Trophoblast cell (in vitro differentiated cells and primary cell): ENCODE results near the gene TRAPPC11.

Experiments
- DNase-seq, 2 donors: peaks; one replicate each; pipeline ENCODE4 v3.0.0-alpha.2; 2016
- H2AFZ ChIP-seq: 2 replicates; pipeline ENCODE4 v1.6.1; 2013; ENCODE audit warnings: low read length, moderate library complexity, mild to moderate bottlenecking; ENCODE audit not compliant: insufficient read depth, poor library complexity
- H2AK5ac ChIP-seq: 2 replicates; pipeline ENCODE4 v1.6.1; 2013; ENCODE audit warnings: mild to moderate bottlenecking, low read length
- H2BK120ac ChIP-seq: 2 replicates; pipeline ENCODE4 v1.6.1; 2013; ENCODE audit warnings: low read length, mild to moderate bottlenecking, moderate library complexity; ENCODE audit not compliant: insufficient read depth, poor library complexity
- H2BK12ac ChIP-seq: 2 replicates; pipeline ENCODE4 v1.6.1; 2013; ENCODE audit warnings: mild to moderate bottlenecking, low read length, moderate library complexity
- H2BK5ac ChIP-seq: 2 replicates; pipeline ENCODE4 v1.6.1; 2013; ENCODE audit warnings: low read length, low read depth, moderate library complexity, mild to moderate bottlenecking; ENCODE audit not compliant: poor library complexity
- H3K14ac ChIP-seq: 2 replicates; pipeline ENCODE4 v1.6.1; 2013; ENCODE audit warnings: mild to moderate bottlenecking, low read length
- H3K18ac ChIP-seq: 2 replicates; pipeline ENCODE4 v1.6.1; 2013; ENCODE audit warnings: mild to moderate bottlenecking, low read length
- H3K23ac ChIP-seq: 2 replicates; pipeline ENCODE4 v1.6.1; 2013; ENCODE audit warnings: low read length
- H3K27ac ChIP-seq: 2 replicates; pipeline ENCODE4 v1.5.1; 2013; ENCODE audit warnings: low read depth, mild to moderate bottlenecking, inconsistent platforms, low read length, moderate library complexity
- H3K27me3 ChIP-seq: 2 replicates; pipeline ENCODE4 v1.6.1; 2013; ENCODE audit warnings: inconsistent platforms, mild to moderate bottlenecking, low read length, moderate library complexity; ENCODE audit not compliant: insufficient read depth
- H3K36me3 ChIP-seq, 2 experiments: 1 replicate in 1 of 2; 2 replicates in 1 of 2; pipeline ENCODE4 v1.6.1; 2013; ENCODE audit warnings: low read length in 2 of 2, mild to moderate bottlenecking in 2 of 2, moderate library complexity in 1 of 2; ENCODE audit not compliant: insufficient read depth in 2 of 2, control insufficient read depth in 1 of 2
- H3K4ac ChIP-seq: 2 replicates; pipeline ENCODE4 v1.6.1; 2013; ENCODE audit warnings: low read depth, mild to moderate bottlenecking, low read length, moderate library complexity
- H3K4me1 ChIP-seq, 2 experiments: 1 replicate in 1 of 2; 2 replicates in 1 of 2; pipeline ENCODE4 v1.6.1; 2013; ENCODE audit warnings: low read length in 2 of 2, mild to moderate bottlenecking in 2 of 2, moderate library complexity in 1 of 2; ENCODE audit not compliant: insufficient read depth in 2 of 2, control insufficient read depth in 1 of 2
- H3K4me2 ChIP-seq: 2 replicates; pipeline ENCODE4 v1.6.1; 2013; ENCODE audit warnings: inconsistent platforms, mild to moderate bottlenecking, low read length, moderate library complexity
- H3K4me3 ChIP-seq: 2 replicates; pipeline ENCODE4 v1.5.1; 2013; ENCODE audit warnings: mild to moderate bottlenecking, low read depth, low read length, inconsistent platforms
- H3K79me1 ChIP-seq: one replicate; pipeline ENCODE4 v1.6.1; 2013; ENCODE audit warnings: low read length
- H3K79me2 ChIP-seq: 2 replicates; pipeline ENCODE4 v1.6.1; 2013; ENCODE audit warnings: low read length, mild to moderate bottlenecking; ENCODE audit not compliant: control insufficient read depth, insufficient read depth, poor library complexity
- H3K9ac ChIP-seq: 2 replicates; pipeline ENCODE4 v1.6.1; 2013; ENCODE audit warnings: mild to moderate bottlenecking, low read length
- H3K9me3 ChIP-seq: 2 replicates; pipeline ENCODE4 v1.6.1; 2013; ENCODE audit warnings: low read depth, mild to moderate bottlenecking, control low read depth, inconsistent platforms, low read length; ENCODE audit not compliant: insufficient read depth
- H4K12ac ChIP-seq: 2 replicates; pipeline ENCODE4 v1.6.1; 2013; ENCODE audit warnings: low read depth, mild to moderate bottlenecking, low read length, moderate library complexity
- H4K8ac ChIP-seq: 2 replicates; pipeline ENCODE4 v1.6.1; 2013; ENCODE audit warnings: low read depth, mild to moderate bottlenecking, low read length, moderate library complexity
- H4K91ac ChIP-seq: one replicate; pipeline ENCODE4 v1.6.1; 2013; ENCODE audit warnings: low read depth, mild to moderate bottlenecking, low read length, moderate library complexity
- WGBS: extraction: QIAGEN DNeasy Blood & Tissue Kit; methylation state at CpG from one replicate; pipeline ENCODE4 v1.1.7; 2013; ENCODE audit warnings: missing lambda C conversion rate; ENCODE audit not compliant: insufficient read length, insufficient coverage; ENCODE audit errors: extremely low coverage; 5-methylcytosine and 5-hydroxymethylcytosine counted together

The TRAPPC11 gene

GRCh38 chr4:183729069-183729406 lies 69.9 kb downstream of the TRAPPC11 start:
- Histone ChIP-seq H3K27me3 (no peaks in the 10 kb centered on the region), H3K9ac (no peak overlapping the region), H3K4me1 (no peaks in the 10 kb centered on the region), H3K14ac (no peak overlapping the region), H2AK5ac (no peak overlapping the region), H3K4me2 (no peak overlapping the region), H2BK120ac (no peak overlapping the region), H3K23ac (no peak overlapping the region), H4K8ac (no peak overlapping the region), H3K36me3 (no peaks in the 10 kb centered on the region), H3K18ac (no peak overlapping the region), H3K27ac (no peak overlapping the region), H4K91ac (no peak overlapping the region), H3K79me2 (no peaks in the 10 kb centered on the region), H2AFZ (no peak overlapping the region), H3K79me1 (no peaks in the 10 kb centered on the region), H2BK12ac (no peak overlapping the region), H4K12ac (no peak overlapping the region), H2BK5ac (no peak overlapping the region), H3K9me3 (peaks cover 3% of the 10 kb centered on the region), H3K4ac (no peak overlapping the region), H3K4me3 (no peak overlapping the region)
- no peak for DNase-seq
- no CpG with 5 or more reads among the region's 5 CpGs for WGBS

GRCh38 chr4:183729430-183730328 lies 70.6 kb downstream of the TRAPPC11 start:
- H4K12ac ChIP-seq: no peak overlapping the region
- H3K27me3 ChIP-seq: no peaks in the 10 kb centered on the region
- no peak overlapping the region for H3K9ac ChIP-seq
- no peaks in the 10 kb centered on the region for H3K79me1 ChIP-seq
- H2AFZ ChIP-seq: no peak overlapping the region
- H3K4me3 ChIP-seq: no peak overlapping the region
- peaks cover 3% of the 10 kb centered on the region for H3K9me3 ChIP-seq
- DNase-seq: no peak
- no peak overlapping the region for H2BK120ac ChIP-seq
- no peak overlapping the region for H3K23ac ChIP-seq
- no peak overlapping the region for H2BK5ac ChIP-seq
- H4K8ac ChIP-seq: no peak overlapping the region
- no CpG with 5 or more reads among the region's 13 CpGs for WGBS
- H2BK12ac ChIP-seq: no peak overlapping the region
- no peaks in the 10 kb centered on the region for H3K4me1 ChIP-seq
- H3K18ac ChIP-seq: no peak overlapping the region
- no peak overlapping the region for H3K4me2 ChIP-seq
- H2AK5ac ChIP-seq: no peak overlapping the region
- H3K4ac ChIP-seq: no peak overlapping the region
- H3K36me3 ChIP-seq: no peaks in the 10 kb centered on the region
- H3K27ac ChIP-seq: no peak overlapping the region
- no peaks in the 10 kb centered on the region for H3K79me2 ChIP-seq
- H4K91ac ChIP-seq: no peak overlapping the region
- H3K14ac ChIP-seq: no peak overlapping the region

DNA sequence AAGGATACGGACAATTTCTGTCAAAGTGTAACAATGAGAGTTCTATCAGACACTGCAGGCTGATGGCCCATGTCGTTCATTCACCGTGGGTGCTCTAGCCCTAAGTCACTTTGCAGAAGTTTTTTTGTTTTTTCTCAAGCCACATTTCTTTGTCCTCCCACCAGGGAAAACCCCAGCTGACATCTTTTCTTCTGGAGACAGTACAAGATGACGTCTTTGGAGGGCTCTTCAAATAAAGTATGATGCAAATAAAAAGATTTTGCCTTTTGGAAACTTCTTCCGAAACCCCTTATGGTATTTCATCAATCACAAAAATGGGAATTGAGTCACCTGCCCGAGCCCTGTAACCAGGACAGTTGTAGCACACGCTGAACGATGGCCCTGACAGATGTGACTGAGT lies 73.2 kb downstream of the TRAPPC11 start:
- Histone ChIP-seq H3K18ac (no peak overlapping the region), H4K8ac (no peak overlapping the region), H3K4me1 (no peaks in the 10 kb centered on the region), H3K4me3 (no peak overlapping the region), H2BK120ac (no peak overlapping the region), H2BK12ac (no peak overlapping the region), H3K23ac (no peak overlapping the region), H3K14ac (no peak overlapping the region), H3K4me2 (no peak overlapping the region), H2AK5ac (no peak overlapping the region), H3K4ac (no peak overlapping the region), H4K91ac (no peak overlapping the region), H3K79me2 (no peaks in the 10 kb centered on the region), H2AFZ (no peak overlapping the region), H3K9ac (no peak overlapping the region), H2BK5ac (no peak overlapping the region), H3K79me1 (no peaks in the 10 kb centered on the region), H3K27me3 (no peaks in the 10 kb centered on the region), H4K12ac (no peak overlapping the region), H3K27ac (no peak overlapping the region), H3K36me3 (no peaks in the 10 kb centered on the region), H3K9me3 (no peaks in the 10 kb centered on the region)
- DNase-seq: no peak
- no CpG with 5 or more reads among the region's 8 CpGs for whole genome bisulfite sequencing

DNA sequence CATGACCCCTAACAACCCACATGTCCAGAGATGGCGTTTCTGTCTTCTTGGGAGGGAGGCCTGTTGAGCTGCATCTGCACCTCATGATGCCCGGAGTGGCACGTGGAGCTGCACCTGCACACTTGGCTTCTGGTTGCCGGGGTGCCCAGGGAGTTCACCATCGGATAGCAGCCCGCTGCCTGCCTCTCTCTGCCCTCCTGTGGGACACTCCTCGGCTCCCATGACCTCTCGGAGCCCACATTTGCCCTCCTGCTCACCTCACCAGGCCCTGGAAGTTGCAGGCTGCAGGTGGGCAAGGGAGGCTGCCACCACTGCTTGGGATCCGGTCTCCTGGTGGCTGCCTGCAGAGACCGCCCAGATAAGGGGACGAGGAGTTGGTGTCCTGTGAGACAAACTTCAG lies 74.1 kb downstream of the TRAPPC11 start:
- Histone ChIP-seq H2AK5ac (no peak overlapping the region), H3K79me1 (no peaks in the 10 kb centered on the region), H2BK12ac (no peak overlapping the region), H2BK120ac (no peak overlapping the region), H3K14ac (no peak overlapping the region), H3K36me3 (no peaks in the 10 kb centered on the region), H3K9me3 (no peaks in the 10 kb centered on the region), H3K4ac (no peak overlapping the region), H3K9ac (no peak overlapping the region), H3K18ac (no peak overlapping the region), H3K4me3 (no peak overlapping the region), H4K8ac (no peak overlapping the region), H3K79me2 (no peaks in the 10 kb centered on the region), H4K12ac (no peak overlapping the region), H3K23ac (no peak overlapping the region), H4K91ac (no peak overlapping the region), H3K4me2 (no peak overlapping the region), H2AFZ (no peak overlapping the region), H3K4me1 (no peaks in the 10 kb centered on the region), H3K27me3 (no peaks in the 10 kb centered on the region), H3K27ac (no peak overlapping the region), H2BK5ac (no peak overlapping the region)
- no CpG with 5 or more reads among the region's 11 CpGs for WGBS
- no peak for DNase-seq
